Measurements from ENCODE around the gene KBTBD12.

The KBTBD12 gene

GRCh38 chr3:128021768-128022372, 106.8 kb downstream of the KBTBD12 start:
- H3K4me2 ChIP-seq (ENCODE audit: low read depth, low read length, poor library complexity, severe bottlenecking), result no peak overlapping the region
- H3K4me3 ChIP-seq (ENCODE audit: insufficient read depth, low read length, poor library complexity, severe bottlenecking), result no peak overlapping the region
- H3K9me2 ChIP-seq (replicated peaks; ENCODE audit: insufficient read depth, low read length), result no peaks in the 10 kb centered on the region
- H4K20me1 ChIP-seq (ENCODE audit: low read depth, low read length), result no peaks in the 10 kb centered on the region
- no peaks in the 10 kb centered on the region for H3K9me3 ChIP-seq (ENCODE audit: insufficient read depth, low read length)
- H3F3A ChIP-seq (ENCODE audit: insufficient read depth), result no peaks in the 10 kb centered on the region
- H3K36me3 ChIP-seq (ENCODE audit: low read length), result no peaks in the 10 kb centered on the region
- TF ChIP-seq CTCF (IDR thresholded peaks at IDR 0.05; ENCODE audit: insufficient read depth, low read length, poor library complexity, severe bottlenecking), result no peak
- no peak for TF ChIP-seq EZH2phosphoT487 (conservative IDR thresholded peaks at IDR 0.05; ENCODE audit: low read length)
- no peaks in the 10 kb centered on the region for H3K79me2 ChIP-seq (ENCODE audit: insufficient read depth, low read length)
- H3K27ac ChIP-seq (ENCODE audit: low read depth, low read length), result no peak overlapping the region
- H3K9ac ChIP-seq (ENCODE audit: low read length), result no peak overlapping the region
- H3K27me3 ChIP-seq (ENCODE audit: low read length), result no peaks in the 10 kb centered on the region
- no peak overlapping the region for H2AFZ ChIP-seq (ENCODE audit: low read depth, low read length, severe bottlenecking)

GRCh38 chr3:128033102-128033501, 118.1 kb downstream of the KBTBD12 start:
- Histone ChIP-seq H4K20me1 (ENCODE audit: low read depth, low read length) (no peaks in the 10 kb centered on the region), H3K79me2 (ENCODE audit: insufficient read depth, low read length) (no peaks in the 10 kb centered on the region), H3K9me2 (replicated peaks; ENCODE audit: insufficient read depth, low read length) (no peaks in the 10 kb centered on the region), H3K9me3 (ENCODE audit: insufficient read depth, low read length) (no peaks in the 10 kb centered on the region), H3K4me3 (ENCODE audit: insufficient read depth, low read length, poor library complexity, severe bottlenecking) (no peak overlapping the region), H3K4me2 (ENCODE audit: low read depth, low read length, poor library complexity, severe bottlenecking) (no peak overlapping the region), H3K27ac (ENCODE audit: low read depth, low read length) (no peak overlapping the region), H2AFZ (ENCODE audit: low read depth, low read length, severe bottlenecking) (no peak overlapping the region), H3K9ac (ENCODE audit: low read length) (no peak overlapping the region), H3F3A (ENCODE audit: insufficient read depth) (no peaks in the 10 kb centered on the region), H3K27me3 (ENCODE audit: low read length) (no peaks in the 10 kb centered on the region), H3K36me3 (ENCODE audit: low read length) (no peaks in the 10 kb centered on the region)
- TF ChIP-seq EZH2phosphoT487 (conservative IDR thresholded peaks at IDR 0.05; ENCODE audit: low read length), result no peak
- no peak for TF ChIP-seq CTCF (IDR thresholded peaks at IDR 0.05; ENCODE audit: insufficient read depth, low read length, poor library complexity, severe bottlenecking)

GRCh38 chr3:128036119-128036518, 121.1 kb downstream of the KBTBD12 start:
- no peaks in the 10 kb centered on the region for H4K20me1 ChIP-seq (ENCODE audit: low read depth, low read length)
- no peak overlapping the region for H3K4me3 ChIP-seq (ENCODE audit: insufficient read depth, low read length, poor library complexity, severe bottlenecking)
- TF ChIP-seq CTCF (IDR thresholded peaks at IDR 0.05; ENCODE audit: insufficient read depth, low read length, poor library complexity, severe bottlenecking) (no peak), EZH2phosphoT487 (conservative IDR thresholded peaks at IDR 0.05; ENCODE audit: low read length) (no peak)
- H3K79me2 ChIP-seq (ENCODE audit: insufficient read depth, low read length), result no peaks in the 10 kb centered on the region
- no peak overlapping the region for H3K9ac ChIP-seq (ENCODE audit: low read length)
- H3F3A ChIP-seq (ENCODE audit: insufficient read depth), result no peaks in the 10 kb centered on the region
- no peaks in the 10 kb centered on the region for H3K27me3 ChIP-seq (ENCODE audit: low read length)
- H3K4me2 ChIP-seq (ENCODE audit: low read depth, low read length, poor library complexity, severe bottlenecking), result no peak overlapping the region
- H2AFZ ChIP-seq (ENCODE audit: low read depth, low read length, severe bottlenecking), result no peak overlapping the region
- no peaks in the 10 kb centered on the region for H3K9me3 ChIP-seq (ENCODE audit: insufficient read depth, low read length)
- H3K36me3 ChIP-seq (ENCODE audit: low read length), result no peaks in the 10 kb centered on the region
- H3K27ac ChIP-seq (ENCODE audit: low read depth, low read length), result no peak overlapping the region
- no peaks in the 10 kb centered on the region for H3K9me2 ChIP-seq (replicated peaks; ENCODE audit: insufficient read depth, low read length)
